AG04450 (cell line): ENCODE data around the gene TLE7. TPM values are rescaled to one million over a fixed set of nuclear protein-coding genes. Genes with fewer than 3 reads are reported as not detected.

ENCODE experiments used
- CTCF ChIA-PET: fragments of 300-600, 350-600 bp; formaldehyde crosslinking; extraction: SDS; loops from one replicate; lab custom pipeline; 2022; ENCODE audit warnings: antibody characterized with exemption, inconsistent platforms; lab: Charles Lee
- POLR2A ChIA-PET: fragments of 350-600 bp; formaldehyde crosslinking; extraction: SDS; loops from one replicate; lab custom pipeline; 2021; ENCODE audit warnings: antibody characterized with exemption, inconsistent platforms; lab: Yijun Ruan, JAX
- DNase-seq: peaks from one replicate; pipeline ENCODE4 v3.0.0-alpha.2; 2011; ENCODE audit warnings: low read depth, low spot score
- H3K27ac ChIP-seq: one replicate; pipeline ENCODE4 v1.5.1; 2012; ENCODE audit warnings: low read depth, low read length, control low read depth
- H3K27me3 ChIP-seq: one replicate; pipeline ENCODE4 v1.6.0; 2012; ENCODE audit warnings: low read length; ENCODE audit not compliant: control insufficient read depth, insufficient read depth
- H3K4me3 ChIP-seq: 2 replicates; pipeline ENCODE4 v1.5.1; 2011; ENCODE audit warnings: mild to moderate bottlenecking, low read depth, low read length, control low read depth
- H3K9me3 ChIP-seq: 2 replicates; pipeline ENCODE4 v1.5.1; 2012; ENCODE audit warnings: low read length; ENCODE audit not compliant: control insufficient read depth, insufficient read depth
- polyA plus RNA-seq: library from polyadenylated mRNA; depleted of rRNA; stranded (reverse); fragments of >200 nt; gene quantifications from 2 replicates; pipeline ENCODE4 v1.2.3, GENCODE V29; 2011
- TF ChIP-seq, protein P1 (sequence below): IDR thresholded peaks from 2 replicates; pipeline ENCODE4 v1.5.1; 2011; ENCODE audit warnings: low read depth, low read length, control low read depth, inconsistent platforms

TLE7 gene
- polyA plus RNA-seq, 1 experiment, result not detected

DNA sequence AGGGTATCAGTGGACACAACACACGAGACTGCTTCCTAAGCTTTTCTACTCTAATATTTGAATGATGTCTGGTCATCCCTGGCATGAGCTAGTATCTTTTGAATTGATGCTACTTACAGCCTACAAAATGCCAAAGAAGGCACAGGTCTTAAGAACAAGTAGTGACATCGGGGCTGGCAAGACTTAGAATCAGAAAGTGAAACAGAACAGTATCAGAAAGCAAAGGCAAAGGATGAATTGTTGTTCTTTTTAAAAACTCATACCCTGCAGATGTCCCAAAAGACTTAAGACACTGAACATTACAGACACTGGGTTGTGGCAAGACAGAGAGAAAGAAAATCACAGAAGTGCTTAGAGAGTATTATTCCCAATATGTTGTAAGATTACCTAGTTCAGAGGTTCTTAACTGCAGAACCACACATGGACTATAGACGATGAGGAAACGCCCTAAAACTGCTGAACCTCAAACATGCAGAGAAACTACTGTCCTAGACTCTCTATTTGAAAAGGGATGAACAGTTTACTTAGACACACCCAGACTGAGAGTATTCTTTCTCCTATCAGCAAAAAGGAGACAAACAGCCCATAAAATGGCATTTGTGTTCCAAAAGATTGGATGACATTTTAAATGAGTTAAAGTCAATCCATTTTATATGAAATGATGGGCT, 34.7 kb upstream of the TLE7 start:
- Histone ChIP-seq H3K27ac (no peak overlapping the region), H3K27me3 (no peaks in the 10 kb centered on the region), H3K4me3 (no peak overlapping the region), H3K9me3 (no peaks in the 10 kb centered on the region; the same call in 1 of the 2 replicates)
- ChIA-PET POLR2A (no interaction called here), CTCF (interaction anchor here (1.3 kb wide), 1 partner anchor 12 kb away, joined by 3 read pairs; no protein-coding TSS in a partner anchor)
- no peak for DNase-seq
- TF ChIP-seq, protein P1, sequence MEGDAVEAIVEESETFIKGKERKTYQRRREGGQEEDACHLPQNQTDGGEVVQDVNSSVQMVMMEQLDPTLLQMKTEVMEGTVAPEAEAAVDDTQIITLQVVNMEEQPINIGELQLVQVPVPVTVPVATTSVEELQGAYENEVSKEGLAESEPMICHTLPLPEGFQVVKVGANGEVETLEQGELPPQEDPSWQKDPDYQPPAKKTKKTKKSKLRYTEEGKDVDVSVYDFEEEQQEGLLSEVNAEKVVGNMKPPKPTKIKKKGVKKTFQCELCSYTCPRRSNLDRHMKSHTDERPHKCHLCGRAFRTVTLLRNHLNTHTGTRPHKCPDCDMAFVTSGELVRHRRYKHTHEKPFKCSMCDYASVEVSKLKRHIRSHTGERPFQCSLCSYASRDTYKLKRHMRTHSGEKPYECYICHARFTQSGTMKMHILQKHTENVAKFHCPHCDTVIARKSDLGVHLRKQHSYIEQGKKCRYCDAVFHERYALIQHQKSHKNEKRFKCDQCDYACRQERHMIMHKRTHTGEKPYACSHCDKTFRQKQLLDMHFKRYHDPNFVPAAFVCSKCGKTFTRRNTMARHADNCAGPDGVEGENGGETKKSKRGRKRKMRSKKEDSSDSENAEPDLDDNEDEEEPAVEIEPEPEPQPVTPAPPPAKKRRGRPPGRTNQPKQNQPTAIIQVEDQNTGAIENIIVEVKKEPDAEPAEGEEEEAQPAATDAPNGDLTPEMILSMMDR, result no peak

DNA sequence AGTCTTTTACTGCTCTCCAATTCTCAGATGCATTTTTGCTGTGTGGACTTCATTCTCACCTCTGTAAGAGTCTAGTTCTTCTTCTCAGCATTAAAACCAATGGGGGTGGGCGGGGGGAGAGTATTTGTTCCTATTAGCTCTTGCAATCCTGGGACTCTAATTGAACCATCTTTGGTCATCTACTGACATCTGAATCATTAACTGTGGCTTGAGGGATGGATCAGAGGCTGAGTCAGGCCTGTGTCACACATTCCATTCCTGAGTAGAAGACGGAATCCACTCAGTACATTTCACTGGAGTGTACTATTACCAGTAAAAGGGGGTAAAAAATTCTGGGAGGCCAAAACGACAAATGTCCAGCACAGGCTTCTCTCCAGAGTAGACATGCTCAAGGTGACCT, 33.0 kb upstream of the TLE7 start:
- TF ChIP-seq, protein P1, result no peak
- Histone ChIP-seq H3K27me3 (no peaks in the 10 kb centered on the region), H3K27ac (peak overlapping the region; percentile 53), H3K9me3 (no peaks in the 10 kb centered on the region; the same call in 1 of the 2 replicates), H3K4me3 (no peak overlapping the region)
- peak; percentile 63 for DNase-seq
- CTCF ChIA-PET, result interaction anchor here (1.3 kb wide), 2 partner anchors 11 to 25 kb away, joined by 3 to 4 read pairs; no protein-coding TSS in a partner anchor
- POLR2A ChIA-PET, result interaction anchor here (0.7 kb wide), 1 partner anchor 13 kb away, joined by 3 read pairs; the partner anchor contains the start of gene ZNF23

DNA sequence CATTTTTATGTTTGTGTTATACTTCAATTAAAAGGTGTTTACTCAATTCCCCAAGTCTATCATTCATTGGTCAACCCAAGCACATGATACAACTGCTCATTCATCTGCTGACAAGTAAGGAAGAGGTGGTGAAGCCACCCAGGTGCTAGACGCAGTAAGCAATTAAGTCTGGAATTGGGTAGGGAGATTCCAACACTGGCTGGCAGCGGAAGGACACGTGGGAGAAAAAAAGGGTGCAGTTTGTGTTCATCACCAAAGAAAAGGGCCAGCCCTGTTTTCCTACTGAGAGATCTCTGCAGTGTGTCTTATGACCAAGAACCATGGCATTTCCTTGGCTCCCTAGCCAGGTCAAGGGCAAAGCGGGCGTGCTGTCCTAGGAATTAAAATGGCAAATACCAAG, 32.0 kb upstream of the TLE7 start:
- no peak for DNase-seq
- Histone ChIP-seq H3K4me3 (no peak overlapping the region), H3K27me3 (no peaks in the 10 kb centered on the region), H3K9me3 (no peaks in the 10 kb centered on the region; the same call in 1 of the 2 replicates), H3K27ac (no peak overlapping the region)
- TF ChIP-seq, protein P1, result no peak
- ChIA-PET POLR2A (no interaction called here), CTCF (interaction anchor here (1.3 kb wide), 1 partner anchor 26 kb away, joined by 4 read pairs; no protein-coding TSS in a partner anchor)

DNA sequence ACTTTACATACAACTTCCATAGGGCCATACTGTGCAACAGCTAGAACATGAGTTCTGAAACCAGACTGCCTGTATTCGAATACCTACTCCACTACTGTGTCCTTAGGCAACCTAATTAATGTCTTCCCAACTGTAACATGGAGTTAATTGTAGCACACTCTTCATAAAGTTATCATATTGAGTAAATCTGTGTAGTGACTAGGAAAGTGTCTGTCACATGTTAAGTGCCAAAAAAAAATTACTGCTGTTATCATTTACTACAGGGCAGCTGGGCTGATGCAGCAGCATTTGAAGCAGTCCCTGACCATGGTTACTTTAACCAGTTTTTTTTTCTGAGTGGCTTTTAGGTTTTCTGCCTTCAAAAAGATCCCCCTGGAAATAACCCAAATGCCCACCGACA, 31.1 kb upstream of the TLE7 start:
- ChIA-PET CTCF (no interaction called here), POLR2A (no interaction called here)
- TF ChIP-seq, protein P1, result no peak
- Histone ChIP-seq H3K4me3 (no peak overlapping the region), H3K27me3 (no peaks in the 10 kb centered on the region), H3K9me3 (no peaks in the 10 kb centered on the region; the same call in 1 of the 2 replicates), H3K27ac (no peak overlapping the region)
- no peak for DNase-seq

DNA sequence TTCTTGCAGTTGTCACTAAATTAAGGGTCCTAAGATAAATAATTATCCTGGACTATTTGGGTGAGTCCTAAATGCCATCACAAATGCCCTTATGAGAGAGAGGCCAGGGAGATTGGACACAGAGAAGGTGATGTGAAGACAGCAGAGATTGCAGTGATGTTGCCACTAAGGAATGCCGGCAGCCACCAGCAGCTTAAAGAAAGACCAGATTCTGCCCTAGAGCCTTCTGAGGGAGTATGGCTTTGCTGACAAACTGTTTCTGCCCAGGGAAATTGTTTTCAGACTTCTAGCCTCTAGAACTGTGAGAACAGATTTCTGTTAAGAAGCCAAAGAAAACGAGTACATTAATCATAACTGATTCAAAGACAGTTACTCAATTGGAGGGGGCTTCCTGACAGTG, 30.2 kb upstream of the TLE7 start:
- POLR2A ChIA-PET, result no interaction called here
- Histone ChIP-seq H3K27me3 (no peaks in the 10 kb centered on the region), H3K4me3 (no peak overlapping the region), H3K27ac (no peak overlapping the region), H3K9me3 (no peaks in the 10 kb centered on the region; the same call in 1 of the 2 replicates)
- CTCF ChIA-PET, result no interaction called here
- TF ChIP-seq, protein P1, result no peak
- no peak for DNase-seq
